Stimulated activated CD8-positive, alpha-beta memory T cell treated with anti-CD3 and anti-CD28 coated beads, Interleukin-15, amount 100 ng/mL, for 1 hour (primary cell): ENCODE results near the gene PPP2R2C.

Experiments used
- DNase-seq: peaks from one replicate; pipeline ENCODE4 v3.0.0-alpha.2; 2020; ENCODE audit warnings: low read depth

Gene PPP2R2C

GRCh38 chr4:6327220-6327917, 145.0 kb downstream of the PPP2R2C start:
- DNase-seq = peak; percentile 72

- DNase-seq = no peak
Measured at GRCh38 chr4:6326312-6327060, 145.9 kb downstream of the PPP2R2C start.

- DNase-seq = no peak
Measured at GRCh38 chr4:6325788-6326290, 146.6 kb downstream of the PPP2R2C start.

GRCh38 chr4:6324999-6325787, 147.2 kb downstream of the PPP2R2C start:
- no peak for DNase-seq

- DNase-seq = no peak
Measured at GRCh38 chr4:6324461-6324998, 147.9 kb downstream of the PPP2R2C start.

GRCh38 chr4:6322761-6323566, 149.4 kb downstream of the PPP2R2C start:
- no peak for DNase-seq

GRCh38 chr4:6322067-6322760, 150.2 kb downstream of the PPP2R2C start:
- DNase-seq = no peak

GRCh38 chr4:6321361-6321760, 151.1 kb downstream of the PPP2R2C start:
- no peak for DNase-seq

- no peak for DNase-seq
Measured at GRCh38 chr4:6320663-6321062, 151.8 kb downstream of the PPP2R2C start.

GRCh38 chr4:6319530-6320150, 152.8 kb downstream of the PPP2R2C start:
- no peak for DNase-seq

GRCh38 chr4:6318206-6318605, 154.2 kb downstream of the PPP2R2C start:
- DNase-seq = no peak

GRCh38 chr4:6316461-6317003, 155.9 kb downstream of the PPP2R2C start:
- no peak for DNase-seq

GRCh38 chr4:6313216-6313615, 159.2 kb downstream of the PPP2R2C start:
- no peak for DNase-seq

GRCh38 chr4:6309777-6310176, 162.6 kb downstream of the PPP2R2C start:
- no peak for DNase-seq

- DNase-seq = no peak
Measured at GRCh38 chr4:6308899-6309643, 163.3 kb downstream of the PPP2R2C start.

- DNase-seq = no peak
Measured at GRCh38 chr4:6307891-6308290, 164.5 kb downstream of the PPP2R2C start.

GRCh38 chr4:6307230-6307629, 165.2 kb downstream of the PPP2R2C start:
- DNase-seq = no peak

GRCh38 chr4:6306299-6306698, 166.1 kb downstream of the PPP2R2C start:
- DNase-seq = no peak

- no peak for DNase-seq
Measured at GRCh38 chr4:6303943-6304342, 168.5 kb downstream of the PPP2R2C start.
